A673 (cell line): ENCODE measurements around the gene LMAN1.

Experiments
- EZH2 ChIP-seq: fragments of 200-600 bp; sonication (generic); IDR thresholded peaks from 2 replicates; pipeline ENCODE4 v1.6.1; 2017; ENCODE audit warnings: borderline replicate concordance, low read depth, mild to moderate bottlenecking, mixed read lengths, antibody characterized with exemption, low read length; ENCODE audit not compliant: poor library complexity, severe bottlenecking
- TF ChIP-seq, protein P1 (sequence below): fragments of 300-800, 200-600 bp; sonication (generic); conservative IDR thresholded peaks from 2 replicates; pipeline ENCODE4 v1.5.1; 2017; ENCODE audit warnings: low read depth, mild to moderate bottlenecking, antibody characterized with exemption, low read length, moderate library complexity, mixed read lengths

DNA sequence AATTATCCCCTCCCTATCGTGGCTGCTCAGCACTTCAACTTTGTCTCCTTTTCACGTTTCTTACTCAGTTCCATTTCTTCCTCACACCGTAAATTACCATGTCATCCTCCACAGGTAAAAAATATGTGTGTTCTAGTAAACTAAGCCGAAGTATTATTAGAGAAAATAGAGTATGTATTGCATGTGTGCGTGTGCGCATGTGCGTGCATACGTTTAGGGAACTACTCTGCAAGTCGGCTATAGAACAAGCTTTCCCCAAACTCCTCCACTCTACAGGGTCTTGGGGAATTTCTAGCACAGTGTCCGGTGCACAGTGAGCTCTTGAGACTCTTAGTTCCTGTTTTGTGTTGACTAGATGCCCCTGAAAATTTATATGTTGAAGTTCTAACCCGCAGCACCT, 76.7 kb downstream of the LMAN1 start:
- no peak for TF ChIP-seq EZH2
- TF ChIP-seq, protein P1, sequence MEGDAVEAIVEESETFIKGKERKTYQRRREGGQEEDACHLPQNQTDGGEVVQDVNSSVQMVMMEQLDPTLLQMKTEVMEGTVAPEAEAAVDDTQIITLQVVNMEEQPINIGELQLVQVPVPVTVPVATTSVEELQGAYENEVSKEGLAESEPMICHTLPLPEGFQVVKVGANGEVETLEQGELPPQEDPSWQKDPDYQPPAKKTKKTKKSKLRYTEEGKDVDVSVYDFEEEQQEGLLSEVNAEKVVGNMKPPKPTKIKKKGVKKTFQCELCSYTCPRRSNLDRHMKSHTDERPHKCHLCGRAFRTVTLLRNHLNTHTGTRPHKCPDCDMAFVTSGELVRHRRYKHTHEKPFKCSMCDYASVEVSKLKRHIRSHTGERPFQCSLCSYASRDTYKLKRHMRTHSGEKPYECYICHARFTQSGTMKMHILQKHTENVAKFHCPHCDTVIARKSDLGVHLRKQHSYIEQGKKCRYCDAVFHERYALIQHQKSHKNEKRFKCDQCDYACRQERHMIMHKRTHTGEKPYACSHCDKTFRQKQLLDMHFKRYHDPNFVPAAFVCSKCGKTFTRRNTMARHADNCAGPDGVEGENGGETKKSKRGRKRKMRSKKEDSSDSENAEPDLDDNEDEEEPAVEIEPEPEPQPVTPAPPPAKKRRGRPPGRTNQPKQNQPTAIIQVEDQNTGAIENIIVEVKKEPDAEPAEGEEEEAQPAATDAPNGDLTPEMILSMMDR, result no peak
